ENCODE results near the gene ATP13A1.

- TF ChIP-seq CTCF (conservative IDR thresholded peaks at IDR 0.05; ENCODE audit: low read length) (no peak), EZH2phosphoT487 (IDR thresholded peaks at IDR 0.05; ENCODE audit: borderline replicate concordance, low read depth, low read length) (no peak)
Observed at GRCh38 chr19:19652482-19653295, 10.8 kb downstream of the ATP13A1 start.
